GM19397 (cell line): ENCODE results near the gene FN3K.

Source experiments
- ATAC-seq: cut with Tn5 transposase; IDR thresholded peaks from one replicate; pipeline ENCODE4 v1.9.1; 2021; ENCODE audit warnings: mild to moderate bottlenecking, moderate library complexity; ENCODE audit not compliant: unreplicated experiment

The FN3K gene

DNA sequence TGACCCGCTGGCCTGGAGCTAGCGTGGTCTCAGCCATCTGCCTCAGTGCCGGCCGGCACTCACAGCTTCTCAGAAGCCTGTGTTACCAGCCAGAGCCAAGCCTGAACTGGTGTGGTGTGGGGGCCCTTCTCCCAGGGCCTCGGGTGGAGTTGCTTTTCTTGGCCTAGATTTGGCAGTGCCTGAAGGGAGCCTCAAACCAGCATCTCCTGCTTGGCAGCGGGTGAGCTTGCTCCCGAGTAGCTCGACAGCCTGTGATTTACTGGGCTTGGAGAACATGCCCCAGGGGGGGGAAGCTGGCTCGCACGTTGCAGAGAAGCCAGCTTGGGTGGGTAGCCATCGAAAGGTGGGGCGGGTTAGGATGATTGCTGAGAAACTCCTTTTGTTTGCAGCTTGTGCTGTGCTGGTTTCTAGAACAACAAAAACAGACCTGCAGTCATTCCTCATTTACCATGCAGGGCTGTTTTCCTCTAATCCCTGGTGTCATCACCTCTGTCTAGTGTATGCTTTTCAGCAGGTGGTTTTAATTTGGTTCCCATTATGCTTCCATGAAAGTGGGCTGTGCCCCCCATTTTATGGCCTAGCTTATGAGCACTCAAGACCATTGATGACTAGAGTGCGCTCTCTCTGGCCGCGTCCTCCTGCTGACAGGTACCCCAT, 58.7 kb downstream of the FN3K start:
- ATAC-seq = no peak

DNA sequence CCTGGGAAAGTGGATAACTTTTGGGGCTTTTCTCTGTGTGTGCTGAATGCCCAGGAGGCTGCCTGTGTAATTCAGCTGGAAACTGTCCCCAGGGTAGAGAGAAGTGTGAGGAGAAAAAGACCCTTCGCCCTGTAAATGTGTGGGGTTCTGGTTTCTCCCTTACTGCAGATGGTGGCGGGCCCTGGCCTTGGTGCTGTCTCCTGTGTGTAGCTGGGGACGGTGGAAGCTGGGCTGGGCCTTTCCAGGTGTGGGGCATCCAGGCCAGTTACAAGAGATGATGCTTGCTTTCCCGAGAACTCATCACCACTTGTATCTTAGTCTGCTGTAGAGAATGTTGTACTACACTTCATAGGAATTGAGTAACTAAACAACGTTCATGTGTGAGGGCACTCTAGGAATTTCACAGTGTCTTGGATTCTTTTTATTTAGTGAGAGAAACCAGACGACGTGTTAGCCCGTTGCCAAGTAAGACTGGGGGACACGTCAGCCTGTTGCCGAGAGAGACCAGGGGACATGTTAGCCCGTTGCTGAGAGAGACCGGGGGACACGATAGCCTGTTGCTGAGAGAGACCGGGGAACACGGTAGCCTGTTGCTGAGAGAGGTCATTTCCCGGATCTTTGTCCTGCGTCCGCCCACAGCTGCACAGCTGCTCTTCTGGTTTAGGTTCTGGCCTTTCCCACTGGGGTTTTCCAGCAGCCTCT, 59.5 kb downstream of the FN3K start:
- ATAC-seq = no peak

DNA sequence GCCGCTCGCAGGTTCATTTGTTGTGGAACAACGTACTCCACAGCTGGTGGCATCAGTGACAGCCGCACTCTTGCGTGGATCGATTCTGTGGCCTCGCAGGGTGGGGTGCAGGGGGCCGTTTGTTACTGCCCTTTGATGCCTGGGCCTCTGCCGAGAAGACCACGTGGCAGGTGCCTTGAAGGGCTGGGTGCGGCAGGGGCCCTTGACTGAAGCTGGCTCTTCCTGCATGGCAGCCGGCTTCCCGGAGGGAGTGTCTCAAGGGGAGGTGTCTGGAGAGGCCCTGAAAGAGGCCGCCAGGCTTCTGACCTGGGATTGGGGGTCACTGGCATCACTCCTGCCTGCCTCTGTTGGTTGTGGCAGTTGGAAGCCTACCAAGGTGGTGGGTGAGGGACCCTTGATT, 60.2 kb downstream of the FN3K start:
- ATAC-seq = no peak

DNA sequence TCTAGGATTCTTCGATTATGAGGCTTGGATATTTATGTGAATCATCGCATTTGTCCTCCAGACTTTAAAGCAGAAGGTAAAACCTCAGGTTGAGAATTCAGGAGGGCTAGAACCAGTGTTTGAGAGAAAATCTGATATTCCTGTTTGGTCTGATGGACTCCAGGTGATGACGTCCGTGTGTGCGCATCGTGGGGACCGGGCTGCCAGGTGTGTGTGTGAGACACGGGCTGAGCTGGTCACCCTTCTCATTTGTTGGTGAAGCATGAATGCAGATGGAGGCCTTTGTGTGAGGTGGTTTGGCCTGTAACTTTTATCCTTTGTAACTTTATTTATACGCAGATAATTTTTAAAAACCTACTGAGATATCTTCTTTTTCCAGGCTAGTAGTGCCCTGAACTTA, 61.6 kb downstream of the FN3K start:
- no peak for ATAC-seq

DNA sequence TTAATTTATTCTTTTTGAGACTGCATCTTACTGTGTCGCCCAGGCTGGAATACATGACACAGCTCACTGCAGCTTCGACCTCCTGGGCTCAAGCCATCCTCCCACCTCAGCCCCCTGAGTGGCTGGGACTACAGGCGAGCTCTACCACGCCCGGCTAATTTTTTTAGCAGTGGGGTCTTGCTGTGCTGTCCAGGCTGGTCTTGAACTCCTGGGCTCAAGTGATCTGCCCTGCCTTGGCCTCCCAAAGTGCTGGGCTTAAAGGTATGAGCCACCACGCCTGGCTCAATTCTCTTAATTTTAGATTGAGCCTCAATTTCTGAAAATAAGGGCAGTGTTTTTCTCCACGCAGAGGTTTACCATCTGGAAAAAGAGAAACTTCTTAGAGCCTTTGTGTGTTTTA, 63.3 kb downstream of the FN3K start:
- ATAC-seq = no peak

DNA sequence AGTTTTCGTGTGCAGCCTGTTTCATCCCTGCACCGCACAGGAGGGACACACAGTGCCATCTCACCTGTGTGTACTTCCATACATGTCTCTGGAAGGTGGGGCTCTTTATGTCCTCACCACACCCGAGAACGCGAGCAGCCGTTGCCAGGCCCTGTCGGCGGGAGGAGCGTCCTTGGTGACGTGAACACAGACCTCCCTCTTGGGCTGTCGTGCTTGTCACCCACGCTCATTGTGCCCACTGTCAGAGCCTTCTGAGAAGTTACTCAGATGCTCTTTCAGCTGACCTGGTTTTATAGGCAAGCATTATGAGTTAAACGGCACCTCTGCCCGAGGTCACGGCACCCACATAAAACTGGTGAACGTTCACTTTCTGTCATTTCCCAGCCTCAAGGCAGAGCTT, 64.2 kb downstream of the FN3K start:
- no peak for ATAC-seq
